NCI-H2171 treated with DMSO at 0.1 percent for 48 hours (cell line): ENCODE results near the gene DGUOK.
"Not testable (repeated sequence)": the region's sequence is repeated elsewhere in the genome, so short reads cannot be mapped to it uniquely, and the experiment has no call there.

Source experiments
- DNase-seq: peaks from one replicate; lab custom pipeline; 2025; lab: John Stamatoyannopoulos, UW

Gene DGUOK

DNA sequence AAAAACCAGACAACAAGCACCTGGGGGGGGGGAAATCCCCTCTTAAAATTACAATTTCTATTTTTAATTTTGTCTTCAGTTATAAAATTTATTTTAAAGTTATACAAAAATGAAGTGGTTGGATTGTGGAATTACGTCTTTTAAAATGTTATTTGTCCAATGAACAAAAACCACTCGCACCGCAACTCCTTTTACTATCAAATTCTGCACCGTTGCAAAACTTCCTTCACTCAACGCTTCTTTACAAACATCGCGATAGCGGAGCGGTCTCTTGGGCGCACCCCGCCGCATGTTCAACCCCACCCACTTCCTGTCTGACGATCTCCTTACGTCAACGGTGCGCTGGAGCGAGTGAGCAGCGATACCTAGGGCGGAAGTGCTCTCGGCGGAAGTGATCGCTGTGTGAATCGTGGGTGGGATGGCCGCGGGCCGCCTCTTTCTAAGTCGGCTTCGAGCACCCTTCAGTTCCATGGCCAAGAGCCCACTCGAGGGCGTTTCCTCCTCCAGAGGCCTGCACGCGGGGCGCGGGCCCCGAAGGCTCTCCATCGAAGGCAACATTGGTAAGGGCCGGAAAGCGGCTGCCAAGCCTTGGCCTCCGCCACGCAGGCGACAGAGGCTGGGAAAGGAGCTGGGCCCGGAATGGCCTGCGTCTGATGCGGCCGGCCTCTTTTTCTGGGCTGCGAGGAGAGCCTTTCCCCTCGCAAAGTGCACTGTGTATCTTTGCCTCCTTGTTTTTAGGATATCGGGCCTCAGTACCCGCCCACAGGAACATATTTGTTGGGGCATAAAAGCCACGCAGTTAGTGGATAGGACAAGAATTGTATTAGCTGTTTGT, at the start of gene DGUOK:
Gene DGUOK, plus strand, starts transcription at position 388 of the 835 bp plus-strand sequence. Its CDS starts 31 bp downstream, at position 419.
- DNase-seq = peak; percentile 99

DNA sequence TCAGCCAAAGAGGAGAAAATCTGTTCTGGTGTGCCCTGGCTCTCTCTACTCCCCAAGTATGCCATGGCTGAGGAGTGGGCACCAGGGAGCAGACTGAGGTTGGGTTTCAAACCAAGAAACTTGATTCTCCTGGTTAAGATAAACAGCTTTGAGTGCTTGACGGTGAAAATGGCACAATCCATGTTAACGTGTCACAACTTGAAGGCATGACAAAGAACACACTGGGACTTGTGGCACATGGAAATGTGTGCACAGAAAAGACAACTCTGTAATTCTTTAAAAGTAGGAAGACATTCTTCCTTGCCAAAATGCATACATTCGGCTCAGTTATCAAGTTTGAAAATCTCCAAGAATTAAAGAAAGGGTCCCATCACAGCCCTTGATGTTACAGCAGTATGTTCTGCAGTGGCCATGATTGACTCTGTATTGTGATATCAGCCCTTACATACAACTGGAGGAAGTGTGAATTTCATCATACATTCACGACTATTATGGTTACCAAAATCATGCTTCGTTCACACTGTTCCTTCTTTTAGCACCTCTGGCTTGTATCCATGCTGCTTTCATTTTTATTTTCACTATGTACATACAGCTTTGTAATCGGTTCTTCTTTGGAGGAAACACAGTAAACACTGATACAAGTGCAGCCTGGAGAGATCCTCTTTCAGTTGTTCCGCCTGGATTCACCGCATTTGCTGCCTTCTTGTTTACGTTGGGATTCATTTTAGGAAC, 49.4 kb upstream of the DGUOK start:
- DNase-seq = peak; percentile 55

GRCh38 chr2:73877984-73878383, 48.7 kb upstream of the DGUOK start:
- DNase-seq = not testable (repeated sequence)

- no peak for DNase-seq
Measured at GRCh38 chr2:73885406-73885805, 41.3 kb upstream of the DGUOK start.

- DNase-seq = no peak
Measured at GRCh38 chr2:73886357-73886756, 40.3 kb upstream of the DGUOK start.

DNA sequence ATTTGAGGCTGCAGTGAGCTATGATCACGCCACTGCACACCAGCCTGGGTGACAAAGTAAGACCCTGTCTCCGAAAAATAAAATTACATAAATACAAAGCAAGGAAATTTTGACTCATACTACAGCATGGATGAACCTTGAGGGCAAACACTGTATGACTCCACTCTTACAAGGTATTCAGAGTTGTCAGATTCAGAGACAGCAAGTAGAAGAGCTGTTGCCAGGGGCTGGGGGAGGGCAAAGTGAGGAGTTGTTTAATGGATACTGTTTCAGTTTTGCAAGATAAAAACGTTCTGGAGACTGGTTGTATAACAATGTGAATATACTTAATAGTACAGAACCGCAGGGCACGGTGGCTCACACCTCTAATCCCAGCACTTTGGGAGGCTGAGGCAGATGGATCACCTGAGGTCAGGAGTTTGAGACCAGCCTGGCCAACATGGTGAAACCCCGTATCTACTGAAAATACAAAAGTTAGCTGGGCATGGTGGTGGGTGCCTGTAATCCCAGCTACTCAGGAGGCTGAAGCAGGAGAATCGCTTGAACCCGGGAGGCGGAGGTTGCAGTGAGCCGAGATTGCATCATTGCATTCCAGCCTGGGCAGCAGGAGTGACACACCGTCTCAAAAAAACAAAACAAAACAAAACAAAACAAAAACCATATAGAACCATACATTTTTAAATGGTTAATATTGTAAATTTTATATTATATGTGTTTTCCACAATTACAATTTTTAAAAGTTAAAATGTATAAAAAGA, 38.9 kb upstream of the DGUOK start:
- DNase-seq = not testable (repeated sequence)

- DNase-seq = no peak
Measured at GRCh38 chr2:73888388-73888787, 38.3 kb upstream of the DGUOK start.

DNA sequence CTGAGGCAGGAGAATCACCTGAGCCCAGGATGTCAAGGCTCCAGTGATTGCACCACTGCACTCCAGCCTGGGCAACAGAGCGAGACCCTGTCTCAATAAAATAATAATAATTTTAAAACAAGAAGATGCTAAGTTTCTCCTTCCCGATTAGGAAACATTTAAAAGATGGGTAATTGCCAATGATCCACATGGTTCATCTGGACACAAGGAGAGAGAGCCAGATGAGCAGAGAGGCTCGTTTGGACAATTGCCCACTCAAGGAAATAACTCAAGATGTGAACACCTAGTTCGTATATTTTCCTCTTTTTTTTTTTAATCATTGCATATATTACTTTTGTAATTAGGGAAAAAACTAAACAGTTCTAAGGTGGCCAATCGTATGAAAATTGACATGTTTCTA, 37.5 kb upstream of the DGUOK start:
- DNase-seq = no peak

- no peak for DNase-seq
Measured at GRCh38 chr2:73890301-73891092, 36.2 kb upstream of the DGUOK start.

- DNase-seq = no peak
Measured at GRCh38 chr2:73891276-73891901, 35.3 kb upstream of the DGUOK start.

GRCh38 chr2:73892631-73893329, 33.9 kb upstream of the DGUOK start, which contains the start of gene ACTG2:
Gene ACTG2 (plus strand): TSS chr2:73893008. CDS start chr2:73901312, 8,304 bp downstream.
- DNase-seq = no peak

DNA sequence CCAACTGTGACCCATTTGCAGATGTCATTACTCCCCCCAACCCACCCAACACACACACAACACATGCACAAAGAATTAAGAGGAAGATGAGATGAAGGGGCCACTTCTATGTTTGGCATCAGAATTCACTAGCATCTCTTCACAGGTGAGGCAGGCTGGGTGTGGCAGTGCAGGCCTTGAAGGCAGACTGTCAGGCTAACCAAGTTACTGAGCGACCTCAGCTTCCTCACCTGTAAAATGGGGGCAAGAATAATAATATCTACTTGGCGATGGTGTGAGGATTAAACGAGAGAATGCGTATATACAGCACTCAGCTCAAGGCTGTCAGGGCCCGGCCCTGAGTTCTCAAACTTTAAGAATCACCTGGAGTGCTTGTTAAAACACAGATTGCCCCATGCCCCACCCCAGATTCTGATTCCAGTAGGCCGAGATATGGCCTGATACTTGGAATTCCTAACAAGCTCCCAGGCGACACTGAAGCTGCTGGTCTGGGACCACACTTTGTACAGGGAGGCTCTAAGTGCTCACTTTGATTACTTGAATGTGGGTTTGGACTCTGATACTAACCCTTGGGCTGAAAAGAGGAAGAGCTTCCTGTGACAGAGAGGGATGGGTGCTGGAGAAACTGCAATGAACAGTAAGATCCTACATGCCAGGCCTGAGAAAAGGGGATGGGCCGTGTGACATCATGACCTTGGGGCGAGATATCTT, 32.8 kb upstream of the DGUOK start:
- DNase-seq = no peak

DNA sequence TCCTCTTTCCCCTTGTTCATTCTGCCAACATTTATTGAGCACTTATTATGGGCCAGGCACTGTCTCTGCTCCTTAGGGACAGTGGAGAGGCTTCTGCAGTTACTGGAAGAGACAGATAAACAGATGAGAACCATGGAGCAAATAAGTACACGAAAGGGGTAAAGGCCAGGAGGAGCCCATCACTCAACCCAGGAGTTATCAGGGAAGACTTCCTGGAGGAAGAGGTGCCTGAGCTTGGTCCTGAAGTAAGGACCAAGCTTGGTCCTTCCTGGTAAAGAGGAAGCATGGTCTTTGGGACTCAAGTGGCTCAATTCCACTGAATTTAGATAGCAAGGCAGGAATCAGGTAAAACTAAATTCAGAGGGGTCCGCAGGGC, 32.2 kb upstream of the DGUOK start:
- no peak for DNase-seq

DNA sequence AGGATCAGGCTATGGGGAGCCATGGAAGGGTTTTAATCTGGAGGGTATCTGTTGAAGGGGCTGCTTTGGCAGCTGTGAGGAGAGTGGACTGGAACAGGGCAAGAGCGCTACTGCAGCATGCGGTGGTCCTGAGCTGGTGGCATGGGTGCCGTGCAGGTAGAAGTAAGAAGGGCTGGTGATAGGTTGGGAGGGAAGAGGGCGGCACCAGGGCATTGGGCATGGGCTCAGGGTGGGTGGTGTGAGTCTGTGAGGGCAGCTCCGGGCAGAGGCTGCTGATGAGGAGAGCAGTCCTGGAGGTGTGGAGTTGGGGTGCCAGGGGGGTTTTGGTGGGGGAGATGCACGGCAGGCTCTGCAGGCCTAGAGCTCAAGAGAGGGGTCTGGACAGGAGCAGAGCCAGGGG, 31.8 kb upstream of the DGUOK start:
- DNase-seq = no peak

DNA sequence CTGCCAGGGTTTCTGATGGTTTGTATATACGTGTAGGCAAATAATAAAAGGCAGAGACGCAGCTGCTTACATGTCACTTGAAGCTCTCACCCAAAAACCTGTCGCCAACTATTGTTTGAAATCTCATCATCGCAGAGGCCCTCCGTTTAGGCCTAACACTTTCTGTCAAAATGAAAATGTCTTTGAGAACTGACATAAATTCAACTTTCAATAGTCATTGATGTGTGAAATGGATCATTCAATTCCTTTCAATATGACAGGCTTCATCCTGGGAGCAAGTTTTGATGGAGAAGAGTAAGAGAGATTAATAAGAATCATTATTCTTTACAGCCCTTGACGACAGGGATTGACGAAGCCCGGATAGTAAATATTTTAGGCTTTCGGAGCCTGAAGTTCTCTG, 31.2 kb upstream of the DGUOK start:
- no peak for DNase-seq

DNA sequence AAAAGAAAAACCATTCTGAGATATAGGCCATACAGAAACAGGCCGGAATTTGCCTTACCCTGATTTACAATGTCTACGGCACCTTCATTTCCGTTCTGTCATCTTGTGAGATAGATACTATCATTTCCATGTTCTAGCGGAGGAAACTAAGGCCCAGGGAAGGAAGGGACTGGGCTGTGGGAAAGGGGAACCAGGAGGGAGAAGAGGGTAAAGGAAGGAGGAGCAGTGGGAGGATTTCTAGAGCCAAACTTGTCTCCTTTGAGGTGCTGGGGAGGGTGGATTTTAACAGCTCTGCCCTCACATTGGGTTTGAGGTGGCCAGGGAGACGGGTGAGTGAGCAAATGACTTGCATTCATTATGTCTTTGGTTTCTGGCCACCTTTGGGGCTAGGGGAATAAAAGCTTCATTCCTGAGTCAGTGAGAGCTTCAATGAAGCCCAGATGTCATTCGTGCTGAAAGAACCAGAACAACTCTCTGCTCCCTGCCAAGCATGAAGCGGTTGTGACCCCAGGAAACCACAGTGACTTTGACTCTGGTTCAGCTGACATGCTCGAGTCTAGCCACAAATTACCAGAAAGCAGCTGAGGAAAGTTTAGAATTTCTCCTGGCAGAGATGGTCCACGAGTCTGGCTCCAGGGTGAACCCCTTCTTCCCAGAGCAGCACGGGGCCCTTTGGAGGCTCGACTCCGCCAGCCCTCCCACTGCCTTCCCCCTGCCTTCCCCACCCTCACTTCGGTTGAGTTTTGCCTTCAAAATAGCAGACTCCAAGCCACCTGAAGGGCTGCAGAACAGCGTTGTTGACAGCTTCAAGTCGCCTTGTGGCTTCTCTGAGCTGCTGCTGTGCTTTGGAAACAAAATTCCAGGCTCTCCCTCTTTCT, 30.1 kb upstream of the DGUOK start:
- DNase-seq = no peak

DNA sequence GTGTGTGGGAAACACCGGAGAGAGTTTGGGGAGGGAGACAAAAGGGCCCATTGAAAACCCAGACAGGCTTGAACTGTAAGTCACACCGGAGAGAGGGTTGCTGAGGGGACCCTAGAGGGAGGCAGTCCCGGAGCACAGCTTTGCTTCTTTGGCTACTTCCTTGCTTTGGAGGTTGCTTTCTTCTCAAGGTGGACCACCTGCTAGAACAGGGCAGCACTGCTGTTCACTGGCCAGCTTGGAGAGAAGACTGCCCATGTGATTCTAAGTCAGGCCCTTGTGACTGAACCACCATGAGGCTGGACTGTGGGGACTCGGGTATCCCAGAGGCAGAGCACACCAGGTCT, 29.5 kb upstream of the DGUOK start:
- DNase-seq = no peak

DNA sequence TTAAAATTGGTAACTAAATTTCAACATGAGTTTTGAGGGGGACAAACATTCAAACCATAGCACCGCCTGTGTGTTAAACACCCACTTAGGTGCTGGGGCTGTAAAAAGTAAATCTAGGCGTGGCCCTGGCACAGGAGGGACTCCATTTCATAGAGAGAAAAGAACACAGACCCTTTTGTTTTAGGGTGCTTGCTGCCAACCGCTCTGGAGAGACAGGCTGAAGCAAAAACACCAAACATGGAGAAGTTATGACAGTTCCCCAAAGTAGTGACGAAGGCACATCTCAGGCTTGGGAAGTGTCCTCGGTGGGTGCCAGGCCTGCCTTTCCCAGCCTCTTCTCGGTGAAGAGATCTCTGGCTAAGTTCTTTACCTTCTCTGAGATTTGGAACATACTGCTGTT, 28.7 kb upstream of the DGUOK start:
- DNase-seq = no peak

DNA sequence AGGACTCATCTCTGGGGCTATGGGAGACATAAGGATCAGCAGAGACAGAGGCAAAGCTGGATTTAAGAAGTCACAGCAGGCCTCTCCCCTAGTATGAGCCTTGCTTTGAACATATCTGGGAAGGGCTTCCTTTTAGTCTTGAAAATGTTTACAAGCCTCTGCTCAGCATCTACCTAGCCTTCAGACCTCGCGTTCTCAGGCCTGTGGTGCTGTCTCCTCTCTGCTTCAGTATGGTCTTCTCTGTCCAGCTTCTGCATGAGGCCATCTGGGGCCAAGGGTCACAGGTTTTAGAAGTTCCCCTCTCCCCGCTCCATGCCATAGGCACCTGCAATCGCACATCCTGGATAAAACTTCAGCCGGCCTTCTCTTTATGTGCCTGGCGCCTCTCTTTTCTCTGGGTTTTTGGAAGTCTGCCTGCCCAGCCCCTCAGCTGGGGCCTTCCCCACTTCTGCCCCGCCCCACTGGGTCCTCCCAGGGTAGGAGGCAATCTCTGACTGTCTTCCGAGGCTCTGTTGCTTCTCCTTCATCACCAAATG, 26.8 kb upstream of the DGUOK start:
- DNase-seq = peak; percentile 34
